ENCODE measurements around the gene TSGA10.
"Not testable (repeated sequence)": the region's sequence is repeated elsewhere in the genome, so short reads cannot be mapped to it uniquely, and the experiment has no call there.

The TSGA10 gene, protein sequence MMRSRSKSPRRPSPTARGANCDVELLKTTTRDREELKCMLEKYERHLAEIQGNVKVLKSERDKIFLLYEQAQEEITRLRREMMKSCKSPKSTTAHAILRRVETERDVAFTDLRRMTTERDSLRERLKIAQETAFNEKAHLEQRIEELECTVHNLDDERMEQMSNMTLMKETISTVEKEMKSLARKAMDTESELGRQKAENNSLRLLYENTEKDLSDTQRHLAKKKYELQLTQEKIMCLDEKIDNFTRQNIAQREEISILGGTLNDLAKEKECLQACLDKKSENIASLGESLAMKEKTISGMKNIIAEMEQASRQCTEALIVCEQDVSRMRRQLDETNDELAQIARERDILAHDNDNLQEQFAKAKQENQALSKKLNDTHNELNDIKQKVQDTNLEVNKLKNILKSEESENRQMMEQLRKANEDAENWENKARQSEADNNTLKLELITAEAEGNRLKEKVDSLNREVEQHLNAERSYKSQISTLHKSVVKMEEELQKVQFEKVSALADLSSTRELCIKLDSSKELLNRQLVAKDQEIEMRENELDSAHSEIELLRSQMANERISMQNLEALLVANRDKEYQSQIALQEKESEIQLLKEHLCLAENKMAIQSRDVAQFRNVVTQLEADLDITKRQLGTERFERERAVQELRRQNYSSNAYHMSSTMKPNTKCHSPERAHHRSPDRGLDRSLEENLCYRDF
- long read RNA-seq, donor 1, partial matches to known transcripts, result 51 of 52 reads
- long read RNA-seq, donor 1, other reads (novel, unspliced or antisense), result 0 of 52 reads
- long read RNA-seq, donor 2, partial matches to known transcripts, result 15 of 16 reads
- long read RNA-seq, donor 2, other reads (novel, unspliced or antisense), result 0 of 16 reads
- long read RNA-seq, donor 3, partial matches to known transcripts, result 33 of 34 reads
- long read RNA-seq, donor 3, other reads (novel, unspliced or antisense), result 0 of 34 reads
- long read RNA-seq, donor 4, result 0 reads
- long read RNA-seq, donor 5, partial matches to known transcripts, result 38 of 47 reads
- long read RNA-seq, donor 5, other reads (novel, unspliced or antisense), result 7 of 47 reads
- long read RNA-seq, donor 6, result 0 reads
- long read RNA-seq, donor 7, partial matches to known transcripts, result 19 of 50 reads
- long read RNA-seq, donor 7, other reads (novel, unspliced or antisense), result 31 of 50 reads
- long read RNA-seq, donor 8, partial matches to known transcripts, result 24 of 24 reads
- long read RNA-seq, donor 8, other reads (novel, unspliced or antisense), result 0 of 24 reads

DNA sequence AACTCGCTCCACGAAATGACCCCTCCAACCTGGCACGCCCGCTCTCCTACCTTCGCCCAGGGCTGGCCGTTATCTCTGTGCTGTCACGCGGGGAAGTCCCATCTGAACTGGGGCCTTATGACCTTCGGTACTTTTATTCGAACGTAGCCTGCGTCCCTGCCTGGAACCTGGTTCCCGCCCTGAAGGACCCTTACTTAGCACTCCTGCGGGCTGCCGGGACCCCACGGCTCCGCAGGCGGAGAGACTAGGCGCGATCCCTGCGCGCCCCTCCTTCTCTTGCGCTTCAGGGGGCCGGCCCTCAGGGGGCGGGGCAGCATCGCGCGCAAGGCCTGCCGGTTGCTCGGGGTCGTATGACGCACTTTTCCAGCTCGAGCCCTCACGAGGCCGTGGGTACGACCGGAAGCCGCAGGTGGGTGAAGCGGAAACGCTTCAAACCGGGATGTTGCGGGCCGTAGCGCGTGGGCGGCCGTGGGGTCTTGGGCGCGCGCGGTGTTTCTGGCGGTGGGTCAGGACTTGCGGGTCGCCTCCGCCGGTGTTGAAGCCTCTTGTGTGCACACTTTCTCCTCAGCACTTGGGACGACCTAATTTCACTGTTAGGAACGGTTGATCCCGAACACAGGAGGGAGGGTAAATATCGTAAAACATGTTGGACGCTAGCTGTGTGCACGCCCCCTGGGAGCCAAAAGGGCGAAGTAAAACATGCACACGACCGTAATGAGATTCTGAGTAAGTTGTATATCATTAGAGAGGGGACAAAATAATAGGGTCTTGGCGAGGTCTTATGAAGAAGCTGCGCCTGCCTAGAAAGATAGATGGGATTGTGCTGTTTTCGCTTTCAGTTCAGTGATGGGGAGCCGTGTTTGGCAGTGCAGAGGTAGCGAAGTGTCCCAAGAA lies at the start of gene TSGA10, which contains the start of gene LIPT1:
TSGA10 (minus strand) TSS at position 300 of the 894 bp plus-strand sequence. CDS start 45,503 bp downstream, outside the sequence.
LIPT1 (plus strand) TSS at position 325 of the 894 bp plus-strand sequence. CDS start 6,991 bp downstream, outside the sequence.
- peak; percentile 94 for DNase-seq

DNA sequence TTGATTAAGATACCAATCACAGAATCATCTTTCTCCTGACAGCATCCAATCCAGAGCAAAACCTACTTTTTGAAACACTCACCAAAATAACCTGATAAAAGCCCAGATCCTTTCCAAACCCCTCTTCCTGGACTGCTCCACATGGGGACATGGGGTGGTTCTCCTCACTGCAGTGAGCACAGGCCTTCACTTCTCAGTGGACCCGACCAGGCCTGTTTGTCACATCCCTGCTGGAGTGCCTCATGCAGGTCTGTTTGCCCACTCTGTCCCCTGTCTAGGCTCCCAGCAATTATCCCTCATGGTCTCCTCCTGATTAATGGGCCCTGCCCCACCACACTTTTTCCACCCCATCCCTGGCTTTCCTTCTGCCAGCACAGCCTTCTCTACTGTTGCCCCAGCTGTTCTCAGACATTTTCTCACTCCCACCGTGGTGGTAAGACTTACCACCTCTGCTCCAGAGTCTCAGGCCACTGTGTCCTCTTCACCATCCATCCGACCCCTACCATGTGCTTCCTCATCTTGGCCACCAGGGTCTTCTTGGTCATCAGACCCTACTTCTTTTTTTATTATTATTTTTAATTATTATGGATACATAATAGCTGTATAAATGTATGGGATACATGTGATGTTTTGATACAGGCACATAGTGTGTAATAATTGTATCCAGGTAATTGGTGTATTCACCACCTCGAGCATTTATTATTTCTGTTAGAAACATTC lies 47.4 kb upstream of the TSGA10 start:
- DNase-seq, result no peak

GRCh38 chr2:99200076-99200800 lies 45.5 kb upstream of the TSGA10 start:
- no peak for DNase-seq

GRCh38 chr2:99198103-99198841 lies 43.5 kb upstream of the TSGA10 start:
- DNase-seq, result no peak

GRCh38 chr2:99192364-99192763 lies 37.6 kb upstream of the TSGA10 start:
- DNase-seq, result not testable (repeated sequence)

GRCh38 chr2:99190548-99190947 lies 35.8 kb upstream of the TSGA10 start:
- DNase-seq, result no peak

DNA sequence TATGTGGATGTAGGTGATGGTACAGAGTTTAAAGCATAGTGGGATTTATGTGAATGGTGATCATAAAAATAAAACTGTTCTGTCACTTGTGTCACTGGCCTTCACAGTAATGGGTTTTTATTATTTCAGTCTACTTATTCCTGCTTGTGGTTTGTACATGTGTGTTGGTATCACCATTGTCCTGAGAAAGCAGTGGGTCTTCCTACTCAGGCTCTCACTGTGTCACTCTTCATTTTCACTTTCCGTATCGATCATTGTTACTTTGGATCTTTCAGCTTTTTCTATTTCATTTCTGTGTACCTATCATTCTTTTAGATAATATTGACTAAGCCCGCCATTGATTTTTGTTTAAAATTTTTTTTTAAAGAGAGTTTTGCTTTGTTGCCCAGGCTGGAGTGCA lies 33.6 kb upstream of the TSGA10 start:
- no peak for DNase-seq

DNA sequence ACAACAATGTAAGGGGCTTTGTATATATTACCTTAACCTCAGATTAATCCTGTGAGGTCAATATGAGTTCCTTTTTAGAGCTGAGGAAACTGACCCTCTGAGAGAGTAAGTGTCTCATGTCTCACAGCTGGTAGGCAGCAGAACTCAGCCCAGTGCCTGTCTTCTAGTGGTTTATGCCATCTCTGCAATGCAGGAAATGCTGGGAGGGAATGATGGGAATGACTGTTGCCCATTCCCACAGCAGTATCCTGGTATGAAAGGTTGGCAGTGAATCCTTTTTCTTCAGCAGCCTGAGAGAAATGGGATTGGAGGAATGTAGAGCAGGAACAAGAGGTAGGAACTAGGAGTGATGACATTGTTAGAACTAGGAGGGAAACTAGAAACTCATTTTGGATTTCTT lies 32.3 kb upstream of the TSGA10 start:
- DNase-seq, result no peak

- no peak for DNase-seq
Measured at GRCh38 chr2:99184811-99185210, 30.1 kb upstream of the TSGA10 start.

DNA sequence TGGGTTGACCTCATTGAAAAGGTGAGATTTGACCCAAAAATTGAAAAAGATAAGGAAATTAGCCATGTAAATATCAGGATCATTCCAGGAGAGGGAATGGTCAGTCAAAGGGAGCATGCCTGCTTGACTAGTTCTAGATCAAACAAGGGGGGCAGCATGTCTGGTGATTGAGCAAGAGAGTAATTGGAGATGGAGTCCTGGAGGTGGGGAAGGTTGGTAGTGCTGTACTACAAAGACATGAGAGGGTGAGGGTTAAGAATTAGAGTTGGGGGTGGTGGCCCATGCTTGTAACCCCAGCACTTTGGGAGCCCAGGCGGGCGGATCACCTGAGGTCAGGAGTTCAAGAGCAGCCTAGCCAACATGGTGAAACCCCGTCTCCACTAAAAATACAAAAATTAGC lies 28.3 kb upstream of the TSGA10 start:
- DNase-seq, result no peak

DNA sequence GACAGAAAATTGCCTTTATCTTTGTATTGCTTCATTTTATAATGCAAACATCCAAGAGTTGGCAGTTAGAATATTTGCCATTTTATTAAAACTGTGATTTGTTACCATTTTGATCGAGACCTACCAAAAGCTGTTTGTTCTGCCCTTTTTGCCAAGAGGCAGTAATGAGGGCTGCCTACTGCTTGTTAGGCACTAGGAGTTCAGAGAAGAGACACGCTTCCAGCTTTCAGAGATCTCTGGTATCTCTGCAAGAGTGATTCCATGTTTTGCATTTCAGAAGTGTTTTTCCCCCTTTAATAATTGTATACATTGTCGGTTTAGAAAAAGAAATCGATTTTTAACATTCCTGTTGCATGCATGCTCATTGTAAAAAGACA lies 26.9 kb upstream of the TSGA10 start:
- no peak for DNase-seq

DNA sequence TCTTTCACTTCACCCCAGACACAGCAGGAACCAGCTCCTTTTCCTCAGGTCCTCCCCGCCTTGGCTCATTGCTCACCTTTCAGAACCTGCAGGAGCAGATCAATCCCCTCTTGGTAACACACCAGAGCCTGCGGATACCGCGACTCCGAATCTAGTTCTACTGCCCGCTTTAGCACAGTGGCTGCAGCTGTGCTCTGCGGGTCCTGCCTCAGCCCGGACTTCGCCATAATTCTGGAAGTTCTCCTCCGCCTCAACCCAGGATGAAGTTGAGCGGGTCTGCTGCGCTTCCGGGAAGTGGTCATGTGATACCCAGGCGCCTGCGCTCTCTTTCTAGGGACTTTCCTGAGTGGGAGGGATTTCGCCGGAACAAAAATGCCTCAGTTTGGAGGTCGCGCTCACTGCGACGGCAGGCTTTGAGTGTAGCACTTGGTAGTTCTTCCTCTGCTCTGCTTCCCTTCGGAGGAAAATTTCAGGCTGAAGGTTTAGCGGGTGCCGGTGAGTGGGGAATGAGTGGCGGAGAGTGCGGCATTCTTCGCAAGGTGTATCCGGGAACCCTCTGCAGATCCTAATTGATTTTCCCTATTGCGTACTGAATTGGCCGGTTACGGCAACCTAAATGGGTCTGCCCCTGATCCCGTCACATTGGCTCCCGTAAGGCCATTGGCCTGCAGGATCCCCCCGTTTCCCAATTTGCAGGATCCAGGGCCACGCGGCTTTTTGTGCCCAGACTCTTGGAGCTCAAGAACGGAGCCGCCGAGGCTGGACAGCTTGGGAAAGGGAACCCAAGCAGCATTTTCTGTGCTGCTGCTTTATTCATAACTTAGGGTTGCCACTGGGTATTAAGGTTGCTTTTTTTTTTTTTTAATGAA lies 26.2 kb upstream of the TSGA10 start, which contains the start of the genes MITD1 and MRPL30:
MITD1 (minus strand) TSS at position 304 of the 869 bp plus-strand sequence; CDS start at position 227, 77 bp downstream.
MRPL30 (plus strand) TSS at position 430 of the 869 bp plus-strand sequence. CDS start 5,020 bp downstream, outside the sequence.
- DNase-seq, result peak; percentile 88

- no peak for DNase-seq
Measured at GRCh38 chr2:99171377-99172140, 16.8 kb upstream of the TSGA10 start.

DNA sequence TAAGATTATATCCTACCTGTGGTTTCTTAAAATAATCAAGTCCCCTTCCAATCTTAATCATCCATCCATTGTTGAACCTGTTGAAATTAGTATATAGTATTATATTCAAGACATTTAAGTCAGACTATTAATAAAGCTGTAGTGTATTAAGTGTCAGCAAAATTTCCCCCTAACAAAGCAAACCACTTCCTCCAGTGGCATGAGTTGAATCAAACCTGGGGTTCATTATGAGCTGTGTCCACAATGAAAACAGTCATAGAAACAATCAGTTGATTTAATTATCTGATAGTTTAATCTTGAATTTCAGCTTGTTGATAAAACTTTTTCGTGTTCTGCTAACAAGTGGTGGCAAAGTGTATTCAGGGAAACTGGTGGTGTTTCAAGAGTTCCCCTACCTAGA lies 14.8 kb upstream of the TSGA10 start:
- DNase-seq, result no peak

DNA sequence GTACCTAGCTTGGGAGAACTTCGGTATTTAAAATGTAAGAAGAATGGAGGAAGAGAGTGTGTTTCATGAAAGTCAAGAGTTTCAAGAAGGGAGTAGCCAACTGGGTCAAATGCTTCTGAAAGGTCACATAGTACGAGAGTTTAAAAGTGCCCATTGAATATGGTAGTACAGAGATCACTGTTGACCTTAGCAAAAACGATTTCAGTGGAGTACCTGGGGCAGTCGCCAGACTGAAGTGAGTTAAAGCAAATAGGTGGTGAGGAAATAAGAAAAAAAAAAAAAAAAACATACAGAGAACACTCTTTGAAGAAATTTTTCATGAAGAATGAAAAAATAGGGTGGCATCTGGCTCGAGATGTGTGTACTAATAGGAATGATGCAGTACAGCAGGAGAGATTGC lies 11.5 kb upstream of the TSGA10 start:
- no peak for DNase-seq

DNA sequence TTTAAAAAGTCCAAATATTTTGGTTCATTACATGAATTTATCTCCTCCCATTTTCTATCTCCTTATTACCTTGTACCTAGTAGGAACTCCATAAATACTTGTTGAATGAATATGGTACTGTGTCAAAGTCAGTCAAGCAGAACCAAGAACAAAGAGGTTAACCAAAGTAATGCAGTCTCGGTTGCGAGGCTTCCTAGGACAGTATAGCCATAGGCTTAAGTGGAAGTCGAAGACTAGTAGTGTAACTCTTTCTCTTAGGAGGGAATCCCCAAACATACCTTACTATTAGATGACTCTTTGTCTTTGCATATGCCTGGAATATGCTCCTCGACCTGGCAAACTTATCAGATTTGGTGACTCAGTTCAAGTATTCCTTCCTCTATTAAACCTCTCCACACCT lies 4.9 kb upstream of the TSGA10 start:
- no peak for DNase-seq

DNA sequence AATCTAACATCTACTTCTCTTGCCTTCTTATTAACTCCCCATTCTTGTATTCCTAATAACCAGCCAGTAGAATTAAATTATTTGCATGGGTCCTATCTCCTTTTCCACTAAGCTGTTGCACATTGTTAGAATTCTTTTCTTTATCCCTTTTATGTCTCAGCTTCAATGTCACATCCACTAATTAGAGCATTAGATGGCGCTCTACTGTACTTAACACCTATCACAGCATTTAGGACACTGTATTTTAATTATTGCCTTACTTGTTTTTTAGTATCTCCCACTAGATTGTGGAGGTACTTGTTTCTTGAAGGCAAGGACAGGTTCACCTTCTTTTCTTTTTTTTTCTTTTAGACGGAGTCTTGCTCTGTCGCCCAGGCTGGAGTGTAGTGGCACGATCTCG lies 3.9 kb upstream of the TSGA10 start:
- no peak for DNase-seq
